Endothelial cell of umbilical vein (primary cell): ENCODE results near the gene HTR2B. TPM values are rescaled to one million over a fixed set of nuclear protein-coding genes. Genes with fewer than 3 reads are reported as not detected.

ENCODE experiments used
- BruUV-seq: library from RNA; stranded (reverse); fragments of 400-500 nt; replicated peaks from 2 replicates; lab custom pipeline; 2021; lab: Mats Ljungman, UMichigan
- CTCF ChIA-PET: fragments of 300-600, 350-600 bp; sonication (Branson Sonifier 250); formaldehyde crosslinking; loops from one replicate; lab custom pipeline; 2021; ENCODE audit warnings: antibody characterized with exemption, inconsistent platforms; lab: Charles Lee
- POLR2A ChIA-PET: fragments of 300-600, 350-600 bp; sonication (Branson Sonifier 250); formaldehyde crosslinking; loops from one replicate; lab custom pipeline; 2021; ENCODE audit warnings: antibody characterized with exemption, inconsistent platforms; lab: Charles Lee
- DNase-seq: peaks from one replicate; pipeline ENCODE4 v3.0.0-alpha.2; 2011; ENCODE audit warnings: low read depth, low spot score
- FAIRE-seq: peaks from 2 replicates; lab custom pipeline; 2011; peaks lifted over from hg19 to GRCh38; lab: Jason Lieb, UNC
- H2AFZ ChIP-seq: 2 replicates; pipeline ENCODE4 v1.6.0; 2012; ENCODE audit warnings: low read depth, low read length, control low read depth, inconsistent platforms
- H3K27ac ChIP-seq: 2 replicates; pipeline ENCODE4 v1.5.1; 2011; ENCODE audit warnings: low read depth, mild to moderate bottlenecking, control low read depth, low read length, moderate library complexity; ENCODE audit not compliant: insufficient read depth
- H3K27me3 ChIP-seq, 2 experiments: 2 replicates each; pipeline versions ENCODE4 v1.6.0 to v1.6.1; 2011; ENCODE audit warnings: low read length in 2 of 2, mixed read lengths in 1 of 2; ENCODE audit not compliant: control insufficient read depth in 2 of 2, insufficient read depth in 2 of 2
- H3K36me3 ChIP-seq, 2 experiments: 2 replicates in 1 of 2; 3 replicates in 1 of 2; pipeline ENCODE4 v1.5.1; 2011; ENCODE audit warnings: low read length in 2 of 2, mild to moderate bottlenecking in 1 of 2, moderate library complexity in 1 of 2; ENCODE audit not compliant: control insufficient read depth in 2 of 2, insufficient read depth in 2 of 2; ENCODE audit errors: extremely low read depth in 1 of 2
- H3K4me1 ChIP-seq: 3 replicates; pipeline ENCODE4 v1.5.1; 2011; ENCODE audit warnings: mild to moderate bottlenecking, low read length; ENCODE audit not compliant: control insufficient read depth, insufficient read depth; ENCODE audit errors: extremely low read depth
- H3K4me2 ChIP-seq: 2 replicates; pipeline ENCODE4 v1.6.1; 2011; ENCODE audit warnings: low read length, control low read depth, mixed read lengths; ENCODE audit not compliant: insufficient read depth
- H3K4me3 ChIP-seq, 3 experiments: fragments of 200-600 bp in 1 of 3; sonication (generic), shearing (Covaris generic) in 1 of 3; replicated peaks in 1 of 3; 2 replicates each; pipeline ENCODE4 v1.5.1; 2011 to 2016; ENCODE audit warnings: control low read depth in 3 of 3, low read length in 3 of 3, mild to moderate bottlenecking in 2 of 3, inconsistent platforms in 1 of 3, low read depth in 1 of 3, moderate library complexity in 1 of 3; ENCODE audit not compliant: insufficient read depth in 1 of 3
- H3K79me2 ChIP-seq: 2 replicates; pipeline ENCODE4 v1.6.0; 2012; ENCODE audit warnings: low read length, inconsistent platforms; ENCODE audit not compliant: control insufficient read depth, insufficient read depth
- H3K9ac ChIP-seq: replicated peaks from 2 replicates; pipeline ENCODE3; 2011; ENCODE audit warnings: low read length, control low read depth; ENCODE audit not compliant: insufficient read depth; ENCODE audit errors: extremely low read depth
- H3K9me1 ChIP-seq: replicated peaks from 3 replicates; pipeline ENCODE4 v1.6.0; 2011; ENCODE audit warnings: mild to moderate bottlenecking, low read length; ENCODE audit not compliant: control insufficient read depth, insufficient read depth; ENCODE audit errors: extremely low read depth
- H3K9me3 ChIP-seq: replicated peaks from 2 replicates; pipeline ENCODE4 v1.5.1; 2012; ENCODE audit warnings: low read length, inconsistent platforms; ENCODE audit not compliant: control insufficient read depth, insufficient read depth
- H4K20me1 ChIP-seq: replicated peaks from 2 replicates; pipeline ENCODE3; 2011; ENCODE audit warnings: mild to moderate bottlenecking, low read length; ENCODE audit not compliant: control insufficient read depth, insufficient read depth; ENCODE audit errors: extremely low read depth
- EZH2 ChIP-seq: IDR thresholded peaks from 2 replicates; pipeline ENCODE4 v1.6.1; 2012; ENCODE audit warnings: borderline replicate concordance, low read depth, mild to moderate bottlenecking, moderate library complexity, low read length, inconsistent platforms; ENCODE audit not compliant: severe bottlenecking
- FOS ChIP-seq: IDR thresholded peaks from 2 replicates; pipeline ENCODE4 v1.6.1; 2011; ENCODE audit warnings: mild to moderate bottlenecking, low read length, moderate library complexity, borderline replicate concordance; ENCODE audit not compliant: insufficient read depth
- GATA2 ChIP-seq: IDR thresholded peaks from 2 replicates; pipeline ENCODE4 v1.7.0; 2011; ENCODE audit warnings: low read depth, mild to moderate bottlenecking, moderate library complexity, mixed read lengths, low read length; ENCODE audit not compliant: insufficient read length, insufficient read depth
- JUN ChIP-seq: IDR thresholded peaks from 2 replicates; pipeline ENCODE4 v1.6.1; 2011; ENCODE audit warnings: borderline replicate concordance, low read depth; ENCODE audit not compliant: insufficient read length, insufficient read depth
- MYC ChIP-seq: IDR thresholded peaks from one replicate; pipeline ENCODE4 v1.6.1; 2011; ENCODE audit warnings: mild to moderate bottlenecking, low read depth, low read length
- POLR2A ChIP-seq: IDR thresholded peaks from 2 replicates; pipeline ENCODE4 v1.6.1; 2012; ENCODE audit warnings: low read depth, mild to moderate bottlenecking, control low read depth, low read length
- POLR2AphosphoS5 ChIP-seq: IDR thresholded peaks from 2 replicates; pipeline ENCODE4 v1.6.1; 2012; ENCODE audit warnings: low read depth, mild to moderate bottlenecking, control low read depth, low read length, moderate library complexity; ENCODE audit not compliant: insufficient read depth
- dilution Hi-C: fragments of 300-500 bp; cut with MboI; formaldehyde crosslinking; loops from one replicate; pipeline ENCODE4 v1.15.0; 2019; ENCODE audit warnings: low sequenced_read_pairs; ENCODE audit not compliant: extremely low pct_ligation_motif_present
- intact Hi-C: fragments of 100-400 bp; cut with micrococcal nuclease; formaldehyde crosslinking; loops from one replicate; pipeline ENCODE4 v1.10.0; 2022
- polyA plus RNA-seq, 4 experiments: library from polyadenylated mRNA; depleted of rRNA in 3 of 4; stranded (reverse) in 3 of 4; unstranded in 1 of 4; fragments of >200 nt; gene quantifications; 2 replicates each; pipeline versions ENCODE4 v1.2.1 to v1.2.3, GENCODE V29; 2011 to 2012; ENCODE audit warnings: missing spikeins in 1 of 4
- total RNA-seq: library from RNA; stranded (reverse); gene quantifications from 2 replicates; pipeline ENCODE4 v1.2.3, GENCODE V29; 2021
- TF ChIP-seq, protein P1 (sequence below), 2 donors: IDR thresholded peaks; 1 replicate in 1 of 2; 2 replicates in 1 of 2; pipeline ENCODE4 v1.5.1; 2011; ENCODE audit warnings: low read length in 2 of 2, mild to moderate bottlenecking in 2 of 2, moderate library complexity in 2 of 2, control low read depth in 1 of 2, inconsistent platforms in 1 of 2, low read depth in 1 of 2; ENCODE audit not compliant: insufficient read depth in 1 of 2; ENCODE audit errors: extremely low read depth in 1 of 2
- TF ChIP-seq, protein P2 (sequence below): IDR thresholded peaks from 2 replicates; pipeline ENCODE4 v1.6.1; 2011; ENCODE audit not compliant: insufficient read depth, insufficient read length

The HTR2B gene
- total and polyA plus RNA-seq, 2 donors (not counting 3 experiments of a cell fraction or from before 2014, with no cell fraction given), result 0.88 to 0.93 TPM

DNA sequence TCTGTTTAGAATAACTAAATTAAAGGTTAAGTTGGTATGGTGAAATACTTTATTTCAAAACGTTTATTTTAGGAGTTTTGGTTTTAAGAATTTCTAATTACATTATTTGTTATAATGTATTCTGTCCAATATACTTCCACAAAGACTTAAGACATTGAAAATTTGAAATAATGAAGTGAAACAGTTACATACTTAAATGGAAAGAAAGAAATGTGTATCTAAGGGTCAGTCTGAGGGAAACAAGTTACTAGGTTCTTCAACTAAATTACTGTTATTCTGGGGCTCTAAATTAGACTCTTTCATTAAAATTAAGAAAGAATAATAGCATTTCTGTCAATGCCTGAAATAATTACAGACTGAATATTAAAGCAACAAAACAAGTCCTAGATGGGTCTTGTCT is 7.7 kb downstream of the HTR2B start:
- H4K20me1 ChIP-seq, result no peaks in the 10 kb centered on the region
- ChIA-PET CTCF (interaction anchor here (0.9 kb wide), 1 partner anchor 13 kb away, joined by 3 read pairs; no protein-coding TSS in a partner anchor), POLR2A (no interaction called here)
- H3K79me2 ChIP-seq, result peaks cover 7% of the 10 kb centered on the region
- no peak overlapping the region for H3K9ac ChIP-seq
- H3K9me1 ChIP-seq, result no peaks in the 10 kb centered on the region
- no peaks in the 10 kb centered on the region for H3K9me3 ChIP-seq
- peaks cover 12% of the 10 kb centered on the region for H3K4me1 ChIP-seq
- no peak for FAIRE-seq
- dilution Hi-C loops (no loop called here), intact Hi-C loops (no loop called here)
- no peak overlapping the region for H3K4me2 ChIP-seq
- H2AFZ ChIP-seq, result no peak overlapping the region
- H3K27me3 ChIP-seq, result no peaks in the 10 kb centered on the region
- no peak overlapping the region for H3K4me3 ChIP-seq
- H3K27ac ChIP-seq, result no peak overlapping the region
- TF ChIP-seq POLR2AphosphoS5, result no peak
- DNase-seq, result no peak
- H3K36me3 ChIP-seq, result peaks cover 3 to 5% of the 10 kb centered on the region in 2 experiments
- BruUV-seq, result no TSS peak

DNA sequence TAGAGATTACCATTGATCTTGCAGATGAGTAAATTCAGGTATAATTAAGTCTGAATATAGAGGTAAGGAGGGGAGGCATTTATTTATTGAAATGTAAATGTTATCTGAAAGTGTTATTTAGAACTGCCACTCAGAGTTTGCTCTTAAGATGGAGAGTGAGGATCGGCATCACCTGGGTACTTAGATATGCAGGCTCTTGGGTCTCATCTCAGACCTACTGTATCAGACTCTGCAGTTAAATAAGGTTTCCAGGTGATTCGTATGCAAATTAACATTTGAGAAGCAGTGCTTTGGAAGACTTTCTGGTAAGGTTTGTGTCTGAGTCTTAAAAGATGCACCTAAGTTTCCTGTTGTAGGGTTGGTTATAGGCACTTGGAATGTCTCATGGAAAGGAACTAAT is 9.2 kb downstream of the HTR2B start:
- CTCF ChIA-PET, result interaction anchor here (1.1 kb wide), 1 partner anchor 77 kb away, joined by 5 read pairs; no protein-coding TSS in a partner anchor
- Histone ChIP-seq H3K27ac (no peak overlapping the region), H3K4me1 (peaks cover 15% of the 10 kb centered on the region), H3K4me3 (no peak overlapping the region), H2AFZ (no peak overlapping the region), H3K9me1 (no peaks in the 10 kb centered on the region), H3K36me3 (peaks cover 3 to 5% of the 10 kb centered on the region in 2 experiments), H3K4me2 (no peak overlapping the region), H3K9me3 (no peaks in the 10 kb centered on the region), H3K9ac (no peak overlapping the region), H4K20me1 (no peaks in the 10 kb centered on the region), H3K79me2 (peaks cover 7% of the 10 kb centered on the region), H3K27me3 (no peaks in the 10 kb centered on the region)
- DNase-seq (no peak), FAIRE-seq (no peak)
- intact Hi-C loops (no loop called here), dilution Hi-C loops (no loop called here)
- no TSS peak for BruUV-seq
- TF ChIP-seq GATA2 (no peak), FOS (no peak), MYC (no peak), POLR2A (no peak), POLR2AphosphoS5 (no peak), EZH2 (no peak), JUN (no peak)
- TF ChIP-seq, protein P1, sequence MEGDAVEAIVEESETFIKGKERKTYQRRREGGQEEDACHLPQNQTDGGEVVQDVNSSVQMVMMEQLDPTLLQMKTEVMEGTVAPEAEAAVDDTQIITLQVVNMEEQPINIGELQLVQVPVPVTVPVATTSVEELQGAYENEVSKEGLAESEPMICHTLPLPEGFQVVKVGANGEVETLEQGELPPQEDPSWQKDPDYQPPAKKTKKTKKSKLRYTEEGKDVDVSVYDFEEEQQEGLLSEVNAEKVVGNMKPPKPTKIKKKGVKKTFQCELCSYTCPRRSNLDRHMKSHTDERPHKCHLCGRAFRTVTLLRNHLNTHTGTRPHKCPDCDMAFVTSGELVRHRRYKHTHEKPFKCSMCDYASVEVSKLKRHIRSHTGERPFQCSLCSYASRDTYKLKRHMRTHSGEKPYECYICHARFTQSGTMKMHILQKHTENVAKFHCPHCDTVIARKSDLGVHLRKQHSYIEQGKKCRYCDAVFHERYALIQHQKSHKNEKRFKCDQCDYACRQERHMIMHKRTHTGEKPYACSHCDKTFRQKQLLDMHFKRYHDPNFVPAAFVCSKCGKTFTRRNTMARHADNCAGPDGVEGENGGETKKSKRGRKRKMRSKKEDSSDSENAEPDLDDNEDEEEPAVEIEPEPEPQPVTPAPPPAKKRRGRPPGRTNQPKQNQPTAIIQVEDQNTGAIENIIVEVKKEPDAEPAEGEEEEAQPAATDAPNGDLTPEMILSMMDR (IDR thresholded peaks at IDR 0.05; ENCODE audit: extremely low read depth in 1 of 2, insufficient read depth in 1 of 2, low read depth in 1 of 2, low read length in 2 of 2), result no peak
- TF ChIP-seq, protein P2, sequence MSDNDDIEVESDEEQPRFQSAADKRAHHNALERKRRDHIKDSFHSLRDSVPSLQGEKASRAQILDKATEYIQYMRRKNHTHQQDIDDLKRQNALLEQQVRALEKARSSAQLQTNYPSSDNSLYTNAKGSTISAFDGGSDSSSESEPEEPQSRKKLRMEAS, result no peak
- POLR2A ChIA-PET, result no interaction called here
